Heart left ventricle (tissue), 13 donors: ENCODE results near the gene PROSER2.
A peak's percentile ranks its signal among the peaks of the same experiment; 100 is the strongest.

ENCODE experiments used
- CTCF ChIP-seq, 12 donors: fragments of 200-600 bp; sonication (generic) in 4 of 12; IDR thresholded peaks; one replicate each; pipeline versions ENCODE4 v1.5.0 to v1.8.0; 2018 to 2022; ENCODE audit warnings: antibody characterized with exemption in 12 of 12, mild to moderate bottlenecking in 5 of 12
- POLR2A ChIP-seq, 2 donors: fragments of 450-650 bp; IDR thresholded peaks; one replicate each; pipeline ENCODE4 v1.6.1; 2017; ENCODE audit warnings: antibody characterized with exemption in 2 of 2, mild to moderate bottlenecking in 2 of 2, moderate library complexity in 2 of 2
- donor health status: ischemic (EF 13 %, LVEDD 7.1; RV severe dilation, severe dysfunction).
- donor health status: DM: no; HTN: yes; CAD: no.
- donor health status: DM: no; HTN: no; CAD: no.
- donor health status: ischemic (EF 25% LVEDD 6.9; RV normal size, moderate dysfunction).
- donor health status: ischemic (EF 25% LVEDD 5.7; RV mildly dilated, moderate dysfunction).
- donor health status: ischemic (EF 35%, LVEDD 5.7; RV mildly dilated, moderate dysfunction).
- donor health status: nonischemic (EF 11% LVEDD 7.7; RV severe dilation, severe dysfunction).
- donor health status: DM: yes; HTN: yes; CAD: no.
- donor health status: PGD.
- donor health status: ischemic (EF 29% LVEDD 5.4; RV normal size, mild dysfunction).
- donor health status: nonischemic (EF 23%, LVEDD 6.1; RV moderate dilation, normal function).

GRCh38 chr10:11782793-11783557 is 40.2 kb upstream of the PROSER2 start:
- TF ChIP-seq CTCF (IDR thresholded peaks at IDR 0.05) (peak; percentile 49 to 79 (median 65)), POLR2A (IDR thresholded peaks at IDR 0.05) (no peak)
